GM19397 (cell line): Measurements from ENCODE around the gene ATP2A2.

Source experiments
- ATAC-seq: cut with Tn5 transposase; IDR thresholded peaks from one replicate; pipeline ENCODE4 v1.9.1; 2021; ENCODE audit warnings: mild to moderate bottlenecking, moderate library complexity; ENCODE audit not compliant: unreplicated experiment

ATP2A2 gene

DNA sequence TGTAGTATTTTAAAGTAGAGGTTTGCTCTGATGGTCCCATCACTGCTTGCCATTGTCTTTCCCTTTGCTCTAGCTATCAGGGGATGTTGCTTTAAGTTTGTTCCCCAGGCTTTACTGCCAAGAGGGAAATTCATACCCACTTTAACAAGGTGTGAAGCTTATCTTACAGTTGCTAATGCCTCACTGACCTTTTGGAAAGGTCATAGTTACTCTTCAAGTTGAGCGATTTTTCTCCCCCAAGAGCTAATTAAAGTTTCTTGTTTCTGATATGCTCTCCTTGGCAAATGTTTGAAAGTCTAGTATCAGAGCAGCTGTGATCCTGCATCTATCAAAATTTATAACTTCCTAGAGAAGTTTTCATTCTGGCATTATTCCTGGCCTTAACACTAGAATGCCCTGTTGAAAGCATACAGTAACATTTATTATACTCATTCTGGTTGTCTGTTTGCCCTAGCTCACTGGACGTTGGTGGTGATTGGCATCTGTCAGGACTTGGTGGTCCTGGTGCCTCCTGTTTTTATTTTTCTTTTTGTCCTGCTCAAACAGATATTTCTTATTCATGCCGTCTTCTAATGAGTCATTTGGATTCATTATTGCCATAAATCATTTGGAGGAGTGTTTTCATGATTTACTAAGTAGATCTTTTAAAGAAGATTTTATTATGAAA is 8.1 kb downstream of the ATP2A2 start:
- no peak for ATAC-seq

DNA sequence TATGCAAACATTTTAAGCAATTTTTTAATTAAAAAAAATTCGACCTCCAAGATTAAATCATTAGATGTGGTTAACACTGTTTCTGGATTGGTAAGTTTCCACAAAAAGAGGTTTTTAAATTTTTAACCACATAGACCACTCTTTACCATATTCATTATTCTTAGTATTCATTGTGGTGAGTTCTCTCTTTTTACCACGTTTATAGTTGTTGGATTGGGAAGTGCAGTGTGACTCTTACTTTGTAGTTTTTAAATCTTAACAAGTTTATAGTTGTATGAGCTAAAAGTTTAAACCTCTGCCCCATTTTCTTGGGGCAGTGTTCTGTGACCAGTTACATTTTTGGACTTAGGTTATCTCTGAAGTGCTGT is 8.6 kb downstream of the ATP2A2 start:
- ATAC-seq, result no peak

DNA sequence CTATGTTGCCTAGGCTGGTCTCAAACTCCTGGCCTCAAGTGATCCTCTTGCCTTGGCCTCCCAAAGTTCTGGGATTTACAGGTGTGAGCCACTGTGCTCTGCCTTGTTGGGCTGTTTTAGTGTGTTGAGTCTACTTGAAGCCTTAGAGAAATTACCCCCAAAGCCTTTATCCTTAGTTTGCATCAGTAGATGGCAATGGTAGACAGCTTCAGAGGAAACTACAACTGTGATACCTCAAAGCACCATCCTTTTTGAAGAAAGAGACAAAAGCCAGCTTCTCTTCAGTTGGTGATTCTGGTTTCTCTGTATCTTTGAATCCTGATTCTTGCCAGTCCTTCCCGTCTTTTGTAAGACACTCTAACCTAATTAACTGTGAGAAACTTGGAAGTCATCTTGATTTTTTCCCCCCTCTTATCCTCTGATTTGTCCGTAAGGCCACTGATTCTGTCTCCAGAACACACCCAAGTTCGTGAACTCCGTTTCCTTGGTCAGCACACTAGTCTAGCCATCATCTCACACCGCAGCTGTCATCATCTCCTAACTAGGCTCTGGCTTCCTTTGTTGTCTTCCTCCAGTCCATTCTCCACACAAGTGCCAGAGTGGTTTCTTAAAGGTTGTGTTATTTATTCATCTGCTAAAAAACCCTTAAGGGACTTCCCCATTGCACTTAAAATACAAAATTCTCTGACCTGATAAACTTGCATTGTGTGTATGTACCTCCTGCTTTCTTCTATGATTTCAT is 20.2 kb downstream of the ATP2A2 start:
- ATAC-seq, result no peak

DNA sequence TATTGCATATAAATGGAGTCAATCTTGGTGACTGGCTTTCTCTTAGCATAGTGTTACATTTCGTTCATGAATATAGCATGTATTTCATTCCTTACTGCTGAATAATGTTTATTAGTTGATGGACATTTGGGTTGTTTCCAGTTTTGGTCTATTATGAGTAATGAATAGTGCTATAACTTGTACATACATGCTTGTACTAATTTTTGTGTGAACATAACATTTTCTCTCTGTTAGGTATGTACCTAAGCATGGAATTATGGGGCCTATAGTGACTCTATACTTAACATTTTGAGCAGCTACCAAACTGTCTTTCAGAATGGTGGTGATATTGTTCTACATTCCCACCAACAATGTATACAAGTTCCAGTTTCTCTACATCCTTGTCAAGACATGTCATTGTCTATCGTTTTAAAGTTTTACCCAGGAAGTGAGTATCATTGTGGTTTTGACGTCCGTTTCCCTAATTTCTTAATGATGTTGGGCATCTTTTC is 23.1 kb downstream of the ATP2A2 start:
- no peak for ATAC-seq

DNA sequence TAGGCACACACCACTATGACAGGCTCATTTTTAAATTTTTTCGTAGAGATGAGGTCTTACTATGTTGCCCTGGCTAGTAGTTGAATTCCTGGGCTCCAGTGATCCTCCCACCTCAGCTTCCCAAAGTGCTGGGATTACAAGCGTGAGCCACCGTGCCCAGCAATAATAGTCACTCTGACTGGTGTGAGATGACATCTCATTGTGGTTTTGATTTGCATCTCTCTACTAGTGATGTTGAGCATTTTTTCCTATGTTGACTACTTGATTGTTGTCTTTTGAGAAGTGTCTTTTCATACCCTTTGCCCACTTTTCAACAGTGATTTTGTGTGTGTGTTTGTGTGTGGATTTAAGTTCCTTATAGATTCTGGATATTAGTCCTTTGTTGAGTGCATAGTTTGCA is 26.3 kb downstream of the ATP2A2 start:
- no peak for ATAC-seq

DNA sequence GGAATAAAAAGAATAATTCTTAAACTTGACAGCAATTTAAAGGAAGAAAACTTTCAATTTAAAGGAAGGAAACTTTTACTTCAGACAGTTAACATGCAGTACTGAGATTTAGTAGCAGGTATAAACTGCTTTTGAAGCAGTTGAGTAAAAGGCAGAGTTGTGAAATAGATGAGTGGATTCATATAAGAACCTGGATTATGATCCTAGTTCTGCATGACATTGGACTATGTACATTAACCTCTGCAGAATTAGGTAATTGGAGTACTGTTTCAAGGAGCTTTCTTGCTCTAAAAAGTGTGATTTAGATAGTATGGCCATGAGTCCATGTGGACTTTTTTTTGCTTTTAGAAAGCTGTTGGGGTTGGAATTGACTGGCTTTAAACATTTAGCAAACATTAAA is 29.7 kb downstream of the ATP2A2 start:
- no peak for ATAC-seq

DNA sequence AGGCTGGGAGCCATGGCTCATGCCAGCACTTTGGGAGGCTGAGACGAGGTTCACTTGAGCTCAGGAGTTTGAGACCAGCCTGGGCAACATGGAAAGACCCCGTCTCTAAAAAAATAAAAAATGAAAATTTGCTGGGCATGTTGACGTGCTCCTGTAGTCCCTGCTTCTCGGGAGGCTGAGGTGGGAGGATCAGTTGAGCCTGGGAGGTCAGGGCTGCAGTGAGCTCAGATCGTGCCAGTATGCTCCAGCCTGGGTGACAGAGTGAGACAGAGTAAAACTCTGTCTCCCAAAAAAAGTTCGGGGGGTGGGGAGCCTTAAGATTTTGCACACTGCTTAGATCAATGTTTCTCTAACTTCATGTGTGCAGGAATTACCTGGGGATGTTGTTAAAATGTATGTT is 30.9 kb downstream of the ATP2A2 start:
- no peak for ATAC-seq

DNA sequence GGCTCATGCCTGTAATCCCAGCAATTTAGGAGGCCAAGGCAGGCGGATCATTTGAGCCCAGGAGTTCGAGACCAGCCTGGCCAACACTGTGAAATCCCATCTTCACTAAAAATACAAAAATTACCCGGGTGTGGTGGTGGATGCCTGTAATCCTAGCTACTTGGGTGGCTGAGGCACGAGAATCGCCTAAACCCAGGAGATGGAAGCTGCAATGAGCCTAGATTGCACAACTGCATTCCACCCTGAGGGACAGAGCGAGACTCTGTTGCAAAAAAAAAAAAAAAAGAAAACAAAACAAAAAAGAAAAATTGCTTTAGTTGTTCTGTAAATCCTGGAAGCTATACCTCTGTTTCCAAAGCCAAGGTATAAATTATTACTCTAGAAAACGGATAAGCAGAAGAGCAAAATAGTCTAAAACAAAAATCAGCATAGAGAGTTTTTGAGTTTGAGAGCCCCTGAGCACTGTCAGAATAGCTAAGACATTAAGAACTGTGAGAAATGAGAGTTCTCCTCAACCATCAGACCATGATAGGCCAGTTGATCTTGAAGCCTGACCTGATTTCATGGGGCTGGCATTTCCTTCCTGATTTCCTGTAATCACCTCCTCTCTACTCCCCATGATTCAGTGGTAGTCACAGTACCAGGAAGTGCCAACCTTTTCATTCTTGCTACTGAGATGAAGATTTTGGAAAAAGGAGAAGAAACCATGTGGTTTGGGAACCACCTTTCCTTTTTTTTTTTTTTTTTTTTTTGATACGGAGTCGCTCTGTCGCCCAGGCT is 31.7 kb downstream of the ATP2A2 start:
- no peak for ATAC-seq

DNA sequence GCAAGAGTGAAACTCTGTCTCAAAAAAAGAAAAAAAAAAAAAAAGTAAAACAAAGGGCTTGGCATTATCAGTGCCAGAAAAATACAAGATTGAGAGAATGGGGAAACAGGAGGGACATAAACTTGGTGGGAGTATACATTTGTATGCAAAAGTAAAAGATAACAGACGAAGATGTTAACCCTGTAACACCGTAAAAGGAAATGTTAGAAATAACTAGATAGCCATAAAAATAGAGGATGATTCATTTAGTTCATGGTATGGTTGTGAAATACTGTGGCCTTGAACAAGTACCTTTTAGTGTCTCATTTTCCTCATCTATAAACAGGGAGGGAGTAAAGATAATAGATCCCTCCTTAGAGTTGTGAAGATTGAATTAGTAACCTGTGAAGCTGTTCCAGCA is 33.3 kb downstream of the ATP2A2 start:
- ATAC-seq, result no peak

DNA sequence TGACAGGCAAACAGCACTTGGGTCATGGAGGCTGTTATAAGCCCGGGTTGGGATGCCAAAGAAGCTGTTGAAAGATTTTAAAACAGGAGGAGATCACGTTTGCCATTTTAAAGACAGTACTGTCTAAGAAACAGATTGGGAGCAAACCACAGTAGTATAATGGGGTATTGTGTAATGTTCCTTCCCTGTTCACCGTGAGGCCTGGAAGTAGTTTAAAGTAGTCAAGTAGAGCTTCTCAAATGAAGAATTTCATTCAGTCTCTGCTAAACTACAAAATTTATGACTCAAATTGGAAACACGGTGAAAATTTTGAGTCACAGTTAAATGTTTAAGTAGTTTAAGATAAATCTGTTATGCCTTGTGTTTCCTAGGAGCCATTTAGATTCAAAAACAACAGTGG is 35.8 kb downstream of the ATP2A2 start:
- ATAC-seq, result no peak

DNA sequence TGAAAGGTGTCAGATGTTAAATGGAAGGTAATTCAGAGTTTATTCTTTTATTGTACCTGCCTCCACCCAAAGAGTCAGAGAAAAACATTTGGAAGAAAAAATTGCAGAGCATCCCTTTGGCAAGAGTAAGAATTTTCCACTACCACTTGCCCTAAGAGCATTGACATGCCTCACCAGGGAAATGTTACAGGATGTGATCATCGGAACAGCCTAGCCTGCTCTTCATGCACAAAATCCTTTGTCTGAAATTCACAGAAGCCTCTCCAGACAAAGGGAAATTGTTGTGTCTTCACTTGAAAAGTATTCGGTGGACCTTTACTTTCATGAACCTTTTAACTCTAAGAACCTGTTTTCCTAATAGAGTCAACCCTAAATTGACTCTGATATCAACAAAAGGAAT is 36.9 kb downstream of the ATP2A2 start:
- no peak for ATAC-seq

DNA sequence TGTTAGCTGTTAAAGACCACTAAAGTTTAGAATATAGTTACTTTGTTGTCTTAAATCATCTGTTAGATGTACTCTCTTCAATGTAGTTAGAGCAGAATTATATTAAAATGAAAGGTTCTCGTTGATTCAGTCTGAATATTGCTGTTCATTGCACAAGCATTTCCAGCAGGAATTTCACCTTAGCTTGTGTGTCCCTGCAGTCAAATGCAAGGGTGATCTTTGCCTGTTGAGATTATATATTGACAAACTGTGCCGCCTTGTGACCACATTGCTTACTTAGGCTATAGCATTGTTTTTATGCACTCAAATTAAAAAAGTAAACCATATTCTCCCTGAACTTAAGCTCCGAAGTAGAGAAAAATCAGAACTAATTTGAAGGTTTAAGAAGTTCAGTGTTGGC is 39.5 kb downstream of the ATP2A2 start:
- no peak for ATAC-seq

DNA sequence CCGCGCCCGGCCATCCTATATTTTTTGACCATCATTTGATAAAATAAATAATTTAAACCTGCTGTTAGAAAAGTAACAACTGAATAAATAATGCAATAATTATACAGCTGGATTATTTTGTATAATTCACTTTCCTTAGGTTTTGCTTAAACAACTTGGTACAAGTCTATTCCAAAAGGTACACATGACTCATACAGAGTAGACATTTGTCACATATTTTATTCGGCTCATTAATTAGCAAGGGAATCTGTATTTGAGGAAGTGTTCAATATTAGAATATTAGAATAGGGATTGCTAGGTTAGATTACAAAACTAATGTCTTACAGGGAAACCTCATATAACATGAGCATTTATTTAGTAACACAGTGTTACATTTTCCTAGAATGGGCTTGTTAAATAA is 48.7 kb downstream of the ATP2A2 start:
- ATAC-seq, result no peak

DNA sequence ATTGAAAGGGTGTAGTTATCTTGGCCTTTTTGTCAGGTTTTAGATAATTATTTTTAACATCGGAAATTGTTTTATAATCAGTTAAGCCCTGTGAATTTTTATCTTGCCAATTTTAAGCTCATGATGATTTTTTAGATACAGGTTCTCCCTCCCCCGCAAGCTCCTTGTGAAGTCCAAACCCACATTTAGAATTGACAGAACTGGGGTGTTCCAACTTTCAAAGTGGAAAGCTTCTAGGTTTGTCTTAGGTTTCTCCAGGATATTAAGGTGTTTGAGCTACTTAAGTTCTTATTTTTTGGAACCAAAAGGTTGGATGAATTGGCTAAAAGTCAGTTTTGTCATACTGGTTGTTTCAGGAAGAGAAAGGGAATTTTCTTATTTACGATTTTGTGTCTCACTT is 49.1 kb downstream of the ATP2A2 start:
- no peak for ATAC-seq

DNA sequence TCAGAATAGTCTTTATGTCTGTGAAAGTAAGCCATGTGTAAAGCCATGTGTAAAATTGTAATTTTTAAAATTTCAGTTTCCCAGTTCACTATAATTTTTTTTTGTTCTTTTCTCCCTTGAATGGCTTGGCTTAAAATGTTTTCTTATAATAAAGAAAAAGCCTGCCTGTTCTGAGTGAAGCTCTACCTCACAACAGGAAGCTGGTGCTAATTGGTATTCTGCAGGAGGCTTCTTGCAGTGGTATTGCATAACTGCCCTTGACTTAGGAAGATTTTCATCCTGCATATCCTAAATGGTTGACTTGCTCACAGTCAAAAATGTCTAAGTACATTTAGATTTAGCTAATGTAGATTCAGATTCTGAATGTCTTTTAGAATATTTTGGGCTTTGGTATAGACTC is 49.5 kb downstream of the ATP2A2 start:
- no peak for ATAC-seq

DNA sequence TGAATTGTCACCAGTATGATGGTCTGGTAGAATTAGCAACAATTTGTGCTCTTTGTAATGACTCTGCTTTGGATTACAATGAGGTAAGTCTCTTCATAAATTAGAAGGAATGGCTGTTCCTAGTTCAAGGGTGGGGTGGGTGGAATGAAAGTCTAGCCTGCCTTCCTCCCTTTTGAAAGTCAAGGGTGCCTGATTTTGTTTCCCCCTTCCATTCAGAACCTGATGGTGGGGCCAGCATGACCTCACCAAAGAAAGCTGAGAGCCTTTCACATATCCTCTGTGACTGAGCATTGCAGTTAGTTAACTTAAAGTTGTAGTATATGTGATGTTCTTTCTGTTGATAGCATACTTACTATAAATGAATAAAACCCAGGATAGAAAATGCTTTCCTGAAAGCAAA is 52.2 kb downstream of the ATP2A2 start:
- ATAC-seq, result no peak

DNA sequence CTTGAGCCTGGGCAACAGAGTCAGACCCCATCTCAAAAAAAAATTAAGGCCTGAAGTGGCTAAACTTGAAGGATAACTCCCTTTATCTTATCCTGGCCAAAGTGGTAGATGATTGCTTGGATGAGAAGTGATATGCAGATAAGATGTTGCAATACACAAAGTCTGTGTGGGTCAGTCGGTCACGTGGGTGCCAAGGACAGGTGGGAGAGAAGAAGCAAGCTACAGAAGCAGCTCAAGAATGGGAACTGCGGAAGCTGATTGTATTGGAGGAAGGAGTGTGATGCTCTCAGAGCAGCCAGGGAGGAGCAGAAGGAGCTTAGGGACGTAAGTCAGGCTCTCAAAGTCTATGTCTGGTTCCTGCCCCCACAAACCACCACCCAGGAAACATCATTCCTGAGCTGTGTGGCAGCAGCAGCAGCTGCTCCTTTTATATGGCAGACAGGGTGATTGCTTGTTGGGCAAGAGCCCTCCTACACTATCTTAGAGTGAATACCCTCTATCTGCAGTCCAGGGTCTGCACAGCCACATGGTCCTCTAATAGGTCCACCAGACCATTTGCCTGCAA is 54.5 kb downstream of the ATP2A2 start:
- no peak for ATAC-seq

DNA sequence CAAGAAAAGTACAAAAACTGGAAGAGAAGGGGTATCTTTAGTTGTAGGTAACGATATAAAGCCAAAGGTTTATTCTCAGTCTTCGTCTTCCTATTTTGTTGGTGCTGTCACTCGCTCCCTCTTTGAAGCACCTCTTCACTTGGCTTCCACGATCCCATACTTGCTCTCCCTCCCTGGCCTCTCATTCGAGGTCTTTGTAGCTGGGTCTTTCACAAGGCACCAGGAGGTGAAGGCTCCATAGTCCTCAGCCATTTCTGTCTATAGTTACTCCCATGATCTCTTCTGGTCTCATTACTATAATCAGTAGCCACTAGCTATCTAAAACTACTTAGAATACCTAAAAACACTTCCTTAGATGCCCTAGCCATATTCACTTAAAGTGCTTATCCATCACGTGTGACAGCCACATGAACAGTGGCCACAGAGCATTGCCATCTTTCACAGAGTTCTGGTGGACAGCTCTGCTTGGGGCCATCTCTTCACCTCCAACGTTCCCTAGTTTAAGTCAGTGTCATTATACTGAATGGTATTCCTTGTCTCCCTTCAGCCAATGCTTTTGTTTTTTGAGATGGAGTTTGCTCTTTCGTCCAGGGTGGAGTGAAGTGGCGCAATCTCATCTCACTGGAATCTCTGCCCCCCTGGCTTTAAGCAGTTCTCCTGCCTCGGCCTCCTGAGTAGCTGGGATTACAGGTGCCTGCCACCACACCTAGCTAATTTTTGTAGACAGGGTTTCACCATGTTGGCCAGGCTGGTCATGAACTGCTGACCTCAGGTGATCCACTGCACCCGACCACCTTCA is 57.1 kb downstream of the ATP2A2 start:
- ATAC-seq, result no peak

DNA sequence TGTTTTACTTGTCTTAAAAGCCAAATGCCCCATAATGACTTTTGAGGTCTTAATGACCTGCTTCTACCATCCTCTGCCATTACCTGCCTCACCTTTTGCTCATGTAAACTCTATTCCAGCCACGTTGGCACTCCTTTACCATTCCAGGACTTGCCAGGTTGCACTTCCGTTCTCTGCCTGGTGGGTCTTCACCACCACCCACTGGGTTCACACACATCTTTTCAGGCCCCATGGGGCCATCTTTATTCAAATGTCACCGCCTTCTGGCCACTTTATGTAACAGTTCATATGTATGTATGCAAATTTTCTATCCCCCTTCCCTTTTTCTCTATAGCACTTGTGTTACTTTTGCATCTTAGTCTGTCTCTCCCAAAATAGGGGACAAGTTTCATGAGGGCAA is 57.7 kb downstream of the ATP2A2 start:
- no peak for ATAC-seq

DNA sequence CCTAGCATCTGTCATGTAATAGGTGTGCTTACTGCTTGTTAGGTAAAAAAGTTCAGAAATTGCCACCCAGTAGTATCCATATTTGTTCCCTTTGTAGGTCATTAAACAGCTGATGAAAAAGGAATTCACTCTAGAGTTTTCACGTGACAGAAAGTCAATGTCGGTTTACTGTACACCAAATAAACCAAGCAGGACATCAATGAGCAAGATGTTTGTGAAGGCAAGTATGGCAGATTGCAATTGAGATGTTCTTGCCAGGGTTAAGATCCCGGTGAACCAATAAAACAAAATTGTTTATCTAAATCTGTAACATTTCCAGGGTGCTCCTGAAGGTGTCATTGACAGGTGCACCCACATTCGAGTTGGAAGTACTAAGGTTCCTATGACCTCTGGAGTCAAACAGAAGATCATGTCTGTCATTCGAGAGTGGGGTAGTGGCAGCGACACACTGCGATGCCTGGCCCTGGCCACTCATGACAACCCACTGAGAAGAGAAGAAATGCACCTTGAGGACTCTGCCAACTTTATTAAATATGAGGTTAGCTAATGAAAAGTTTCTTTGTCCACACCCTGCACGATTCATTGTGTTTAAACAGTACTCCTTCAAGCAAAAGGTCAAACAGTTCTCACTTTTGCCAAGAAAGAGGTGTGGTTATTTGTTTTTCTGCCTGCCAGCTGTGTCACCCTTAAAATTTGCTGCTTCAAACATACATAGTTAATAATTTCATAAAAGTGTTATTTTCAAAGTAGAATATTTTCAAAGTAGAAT is 58.3 kb downstream of the ATP2A2 start:
- no peak for ATAC-seq
